H9 (cell line): ENCODE measurements around the gene MYL3. TPM values are rescaled to one million over a fixed set of nuclear protein-coding genes. Genes with fewer than 3 reads are reported as not detected.

Experiments used
- DNase-seq: peaks from one replicate; pipeline ENCODE4 v3.0.0-alpha.2; 2017
- H2AFZ ChIP-seq: one replicate; pipeline ENCODE4 v1.6.1; 2013; ENCODE audit warnings: mild to moderate bottlenecking, low read length, control low read depth, moderate library complexity
- H2AK5ac ChIP-seq: 2 replicates; pipeline ENCODE4 v1.6.1; 2013; ENCODE audit warnings: low read length, control low read depth, mixed read lengths; ENCODE audit not compliant: insufficient read length
- H2BK120ac ChIP-seq: one replicate; pipeline ENCODE4 v1.6.1; 2013; ENCODE audit warnings: low read depth, mild to moderate bottlenecking, low read length, control low read depth, inconsistent platforms; ENCODE audit not compliant: poor library complexity, severe bottlenecking
- H2BK12ac ChIP-seq: 2 replicates; pipeline ENCODE4 v1.6.1; 2013; ENCODE audit warnings: low read length, control low read depth, mixed read lengths, low read depth; ENCODE audit not compliant: insufficient read length
- H2BK15ac ChIP-seq: 2 replicates; pipeline ENCODE4 v1.6.1; 2013; ENCODE audit warnings: low read depth, low read length, control low read depth
- H2BK20ac ChIP-seq: one replicate; pipeline ENCODE4 v1.6.1; 2013; ENCODE audit warnings: low read depth, mild to moderate bottlenecking, low read length, control low read depth, inconsistent platforms; ENCODE audit not compliant: poor library complexity, severe bottlenecking
- H2BK5ac ChIP-seq: 2 replicates; pipeline ENCODE4 v1.6.1; 2013; ENCODE audit warnings: low read length, control low read depth, mixed read lengths; ENCODE audit not compliant: insufficient read length
- H3K14ac ChIP-seq: 2 replicates; pipeline ENCODE4 v1.6.1; 2013; ENCODE audit warnings: low read length, control low read depth; ENCODE audit not compliant: insufficient read depth
- H3K18ac ChIP-seq: 2 replicates; pipeline ENCODE4 v1.6.1; 2013; ENCODE audit warnings: low read depth, mild to moderate bottlenecking, mixed read lengths, low read length, control low read depth; ENCODE audit not compliant: insufficient read length
- H3K23ac ChIP-seq: 2 replicates; pipeline ENCODE4 v1.6.1; 2013; ENCODE audit warnings: low read length, control low read depth, mixed read lengths, low read depth; ENCODE audit not compliant: insufficient read length
- H3K23me2 ChIP-seq: 2 replicates; pipeline ENCODE4 v1.6.1; 2013; ENCODE audit warnings: low read depth, mild to moderate bottlenecking, mixed read lengths, low read length, control low read depth; ENCODE audit not compliant: insufficient read length, poor library complexity, severe bottlenecking
- H3K27ac ChIP-seq: 2 replicates; pipeline ENCODE4 v1.5.1; 2013; ENCODE audit warnings: low read length, control low read depth, mixed read lengths, low read depth; ENCODE audit not compliant: insufficient read length
- H3K27me3 ChIP-seq: 2 replicates; pipeline ENCODE4 v1.6.1; 2013; ENCODE audit warnings: low read length, control low read depth, inconsistent platforms; ENCODE audit not compliant: insufficient read depth
- H3K4ac ChIP-seq: 2 replicates; pipeline ENCODE4 v1.6.1; 2013; ENCODE audit warnings: low read depth, mild to moderate bottlenecking, control low read depth, inconsistent platforms, low read length, moderate library complexity
- H3K4me1 ChIP-seq: 2 replicates; pipeline ENCODE4 v1.6.1; 2013; ENCODE audit warnings: low read length, control low read depth, inconsistent platforms; ENCODE audit not compliant: insufficient read depth
- H3K4me2 ChIP-seq: 2 replicates; pipeline ENCODE4 v1.6.1; 2013; ENCODE audit warnings: low read length, control low read depth, mixed read lengths; ENCODE audit not compliant: insufficient read length, insufficient read depth
- H3K56ac ChIP-seq: 2 replicates; pipeline ENCODE4 v1.6.1; 2013; ENCODE audit warnings: low read depth, mild to moderate bottlenecking, mixed read lengths, low read length, control low read depth; ENCODE audit not compliant: insufficient read length
- H3K79me1 ChIP-seq: 2 replicates; pipeline ENCODE4 v1.6.1; 2013; ENCODE audit warnings: low read depth, mild to moderate bottlenecking, moderate library complexity, low read length, control low read depth, inconsistent platforms; ENCODE audit not compliant: insufficient read depth, poor library complexity, severe bottlenecking
- H3K79me2 ChIP-seq: 2 replicates; pipeline ENCODE4 v1.6.1; 2013; ENCODE audit warnings: low read length, control low read depth, inconsistent platforms; ENCODE audit not compliant: insufficient read depth
- H3K9ac ChIP-seq: 2 replicates; pipeline ENCODE4 v1.6.1; 2013; ENCODE audit warnings: low read length, control low read depth, mixed read lengths; ENCODE audit not compliant: insufficient read length; ENCODE audit errors: extremely low read depth
- H3K9me3 ChIP-seq: one replicate; pipeline ENCODE4 v1.6.1; 2013; ENCODE audit warnings: low read depth, low read length, inconsistent platforms; ENCODE audit not compliant: control insufficient read depth
- H3T11ph ChIP-seq: one replicate; pipeline ENCODE4 v1.6.1; 2013; ENCODE audit warnings: mild to moderate bottlenecking, low read length, control low read depth, inconsistent platforms
- H4K20me1 ChIP-seq: one replicate; pipeline ENCODE4 v1.6.1; 2013; ENCODE audit not compliant: control insufficient read depth, insufficient read length, insufficient read depth
- H4K5ac ChIP-seq: 2 replicates; pipeline ENCODE4 v1.6.1; 2013; ENCODE audit warnings: low read depth, mild to moderate bottlenecking, mixed read lengths, low read length, control low read depth; ENCODE audit not compliant: insufficient read length
- H4K8ac ChIP-seq: replicated peaks from 2 replicates; pipeline ENCODE4 v1.6.1; 2013; ENCODE audit warnings: low read length, control low read depth, mixed read lengths, low read depth; ENCODE audit not compliant: insufficient read length
- H4K91ac ChIP-seq: 2 replicates; pipeline ENCODE4 v1.6.1; 2013; ENCODE audit warnings: low read depth, mild to moderate bottlenecking, moderate library complexity, mixed read lengths, low read length, control low read depth; ENCODE audit not compliant: insufficient read length
- H3K27ac Mint-ChIP-seq, 3 experiments: 2 replicates in 2 of 3; 3 replicates in 1 of 3; pipeline ENCODE4 v1.8.0; 2020 to 2021; ENCODE audit warnings: mixed read lengths in 3 of 3, mild to moderate bottlenecking in 1 of 3, moderate library complexity in 1 of 3
- H3K27me3 Mint-ChIP-seq: 2 replicates; pipeline ENCODE4 v1.8.0; 2021; ENCODE audit warnings: low read depth, mild to moderate bottlenecking, moderate library complexity, mixed read lengths
- H3K36me3 Mint-ChIP-seq, 3 experiments: 2 replicates in 2 of 3; 3 replicates in 1 of 3; pipeline ENCODE4 v1.8.0; 2020 to 2021; ENCODE audit warnings: low read depth in 3 of 3, mixed read lengths in 3 of 3; ENCODE audit not compliant: insufficient read depth in 1 of 3
- H3K4me1 Mint-ChIP-seq, 2 experiments: 2 replicates each; pipeline ENCODE4 v1.8.0; 2020; ENCODE audit warnings: mixed read lengths in 2 of 2
- H3K4me3 Mint-ChIP-seq, 2 experiments: 2 replicates in 1 of 2; 3 replicates in 1 of 2; pipeline ENCODE4 v1.8.0; 2020 to 2021; ENCODE audit warnings: mild to moderate bottlenecking in 2 of 2, mixed read lengths in 2 of 2, moderate library complexity in 1 of 2
- H3K9me3 Mint-ChIP-seq, 2 experiments: 2 replicates in 1 of 2; 3 replicates in 1 of 2; pipeline ENCODE4 v1.8.0; 2020; ENCODE audit warnings: mild to moderate bottlenecking in 2 of 2, mixed read lengths in 2 of 2, moderate library complexity in 1 of 2
- WGBS: extraction: QIAGEN DNeasy Blood & Tissue Kit; methylation state at CpG from one replicate; pipeline ENCODE4 v1.1.7; 2013; ENCODE audit warnings: missing lambda C conversion rate, low lambda C conversion rate, mixed read lengths; ENCODE audit not compliant: insufficient read length; ENCODE audit errors: extremely low coverage; 5-methylcytosine and 5-hydroxymethylcytosine counted together
- total RNA-seq: library from RNA; stranded (reverse); gene quantifications from 2 replicates; pipeline ENCODE4 v1.2.1, GENCODE V29; 2021
- TF ChIP-seq, protein P1 (sequence below): fragments of 200-600 bp; sonication (generic); conservative IDR thresholded peaks from 3 replicates; pipeline ENCODE4 v1.8.0; 2021; ENCODE audit warnings: antibody characterized with exemption, mild to moderate bottlenecking

The MYL3 gene
- total RNA-seq, 1 experiment from 2014 or later, result 0.24 TPM

DNA sequence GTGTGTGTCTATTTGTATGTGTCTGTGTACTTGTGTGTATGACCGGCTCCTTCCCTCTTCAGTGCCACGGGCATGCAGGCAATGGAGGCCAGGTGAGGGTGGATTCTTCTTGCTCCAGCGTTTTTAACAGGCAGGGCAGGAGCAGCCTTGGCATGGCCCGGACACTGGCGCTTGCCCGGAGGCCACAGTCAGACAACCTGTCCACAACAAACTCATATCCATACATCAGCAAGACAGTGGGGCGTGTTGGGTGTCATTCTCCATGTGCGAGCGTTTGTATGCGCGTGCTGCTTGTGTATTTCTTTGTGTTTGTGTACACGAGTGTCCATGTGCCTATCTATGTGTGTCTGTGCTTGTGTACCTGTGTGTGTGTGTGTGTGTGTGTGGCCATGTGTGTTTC lies 44.0 kb upstream of the MYL3 start:
- no peak for DNase-seq
- Histone ChIP-seq H3K4ac (no peak overlapping the region), H2BK12ac (no peak overlapping the region), H3K23me2 (no peaks in the 10 kb centered on the region), H3K14ac (no peak overlapping the region), H4K5ac (no peak overlapping the region), H2BK15ac (no peak overlapping the region), H2AFZ (no peak overlapping the region), H3T11ph (no peak overlapping the region), H3K56ac (no peak overlapping the region), H3K79me1 (no peaks in the 10 kb centered on the region), H3K4me2 (no peak overlapping the region), H3K9me3 (no peaks in the 10 kb centered on the region), H3K18ac (no peak overlapping the region), H3K23ac (no peak overlapping the region), H3K9ac (no peak overlapping the region), H3K4me1 (no peaks in the 10 kb centered on the region), H4K91ac (no peak overlapping the region), H2AK5ac (no peak overlapping the region), H3K79me2 (no peaks in the 10 kb centered on the region), H2BK20ac (no peak overlapping the region), H3K27me3 (no peaks in the 10 kb centered on the region; the same call in 1 of the 2 replicates), H3K27ac (no peak overlapping the region), H2BK5ac (no peak overlapping the region), H4K8ac (no peak overlapping the region), H4K20me1 (no peaks in the 10 kb centered on the region), H2BK120ac (no peak overlapping the region)
- Mint-ChIP-seq H3K36me3 (no peaks in the 10 kb centered on the region), H3K27me3 (peaks cover 2% of the 10 kb centered on the region; the same call in 1 of the 2 replicates), H3K27ac (no peak overlapping the region), H3K9me3 (no peaks in the 10 kb centered on the region), H3K4me1 (peaks cover 3 to 5% of the 10 kb centered on the region in 2 experiments; a peak in 3 of 4 replicates), H3K4me3 (no peak overlapping the region)
- TF ChIP-seq, protein P1, sequence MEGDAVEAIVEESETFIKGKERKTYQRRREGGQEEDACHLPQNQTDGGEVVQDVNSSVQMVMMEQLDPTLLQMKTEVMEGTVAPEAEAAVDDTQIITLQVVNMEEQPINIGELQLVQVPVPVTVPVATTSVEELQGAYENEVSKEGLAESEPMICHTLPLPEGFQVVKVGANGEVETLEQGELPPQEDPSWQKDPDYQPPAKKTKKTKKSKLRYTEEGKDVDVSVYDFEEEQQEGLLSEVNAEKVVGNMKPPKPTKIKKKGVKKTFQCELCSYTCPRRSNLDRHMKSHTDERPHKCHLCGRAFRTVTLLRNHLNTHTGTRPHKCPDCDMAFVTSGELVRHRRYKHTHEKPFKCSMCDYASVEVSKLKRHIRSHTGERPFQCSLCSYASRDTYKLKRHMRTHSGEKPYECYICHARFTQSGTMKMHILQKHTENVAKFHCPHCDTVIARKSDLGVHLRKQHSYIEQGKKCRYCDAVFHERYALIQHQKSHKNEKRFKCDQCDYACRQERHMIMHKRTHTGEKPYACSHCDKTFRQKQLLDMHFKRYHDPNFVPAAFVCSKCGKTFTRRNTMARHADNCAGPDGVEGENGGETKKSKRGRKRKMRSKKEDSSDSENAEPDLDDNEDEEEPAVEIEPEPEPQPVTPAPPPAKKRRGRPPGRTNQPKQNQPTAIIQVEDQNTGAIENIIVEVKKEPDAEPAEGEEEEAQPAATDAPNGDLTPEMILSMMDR, result no peak
- no CpG with 5 or more reads among the region's 12 CpGs for WGBS
